HL-60/S4 (cell line): Measurements from ENCODE around the gene PALS2.

Experiments
- in situ Hi-C: fragments of 300-500 bp; cut with MboI; formaldehyde crosslinking; loops from 2 replicates; pipeline ENCODE4 v1.14.3; 2022; ENCODE audit warnings: low sequenced_read_pairs

PALS2 gene

DNA sequence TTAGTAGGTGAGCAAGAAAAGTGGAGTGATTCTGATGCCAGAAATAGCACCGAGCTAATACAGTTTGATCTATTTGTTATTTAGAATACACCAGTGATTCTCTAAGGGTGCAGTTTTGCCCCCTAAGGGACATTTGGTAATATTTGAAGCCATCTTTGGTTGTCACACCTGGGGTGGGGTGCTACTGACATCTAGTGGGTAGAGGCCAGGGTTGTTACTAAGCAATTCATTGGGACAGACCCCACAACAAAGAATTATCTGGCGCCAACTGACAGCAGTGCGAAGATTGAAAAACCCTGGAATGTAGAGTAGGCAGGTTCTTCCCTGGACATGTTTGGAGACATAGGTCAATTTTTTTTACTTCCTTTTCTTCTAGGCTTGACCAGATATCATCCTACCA is 14.6 kb downstream of the PALS2 start:
- in situ Hi-C loops: no loop called here

DNA sequence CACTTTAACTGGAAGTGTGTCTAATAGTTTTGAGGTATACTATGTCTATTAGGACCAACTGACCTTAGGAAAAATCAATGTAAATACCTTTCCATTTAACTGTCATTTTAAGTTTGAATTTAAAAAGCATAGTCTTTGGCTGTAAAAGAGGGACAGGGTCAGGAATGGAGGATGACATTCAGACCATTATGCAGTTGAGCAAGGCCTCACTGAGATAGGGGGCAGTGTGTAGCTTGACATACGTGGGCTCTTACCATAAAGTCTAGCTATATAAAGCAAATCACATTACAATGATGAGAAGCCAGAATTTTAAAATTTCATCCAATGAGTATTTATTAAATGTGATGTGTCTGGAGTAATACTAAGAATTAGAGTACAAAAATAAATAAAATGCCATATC is 17.9 kb downstream of the PALS2 start:
- in situ Hi-C loops: no loop called here

DNA sequence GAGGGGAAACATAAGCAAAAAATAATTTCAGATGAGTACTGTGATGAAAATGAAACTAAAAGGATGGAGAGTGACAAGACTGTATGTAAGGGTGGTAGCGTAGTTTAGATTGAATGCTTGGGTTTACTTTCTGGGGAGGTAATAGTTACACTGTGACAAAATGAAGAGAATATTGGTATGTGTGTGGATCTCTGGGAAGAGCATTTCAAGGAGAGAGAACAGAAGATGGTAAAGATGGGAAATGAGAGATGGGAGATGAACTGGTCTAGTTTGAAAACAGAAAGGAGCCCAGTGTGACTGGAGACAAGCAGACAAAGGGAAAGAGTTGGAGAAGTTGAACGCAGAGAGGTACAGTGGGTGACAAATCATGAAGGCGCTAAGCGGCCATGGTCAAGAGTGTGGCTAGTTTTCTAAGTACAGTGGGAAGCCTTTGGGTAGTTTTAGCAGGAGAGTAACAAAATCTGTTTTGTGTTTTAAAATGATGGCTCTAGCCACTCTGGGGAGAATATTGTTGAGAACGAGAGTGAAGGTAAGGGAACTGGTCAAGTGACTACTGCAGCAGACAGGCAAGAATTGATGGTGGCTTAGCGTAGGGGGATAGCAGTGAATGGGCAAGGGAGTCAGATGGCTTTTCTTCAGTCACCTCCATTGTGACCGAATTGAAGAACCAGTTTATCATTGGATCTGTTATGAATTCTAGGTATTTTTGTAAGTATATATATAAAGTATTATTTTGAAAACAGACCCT is 22.6 kb downstream of the PALS2 start:
- in situ Hi-C loops: no loop called here

DNA sequence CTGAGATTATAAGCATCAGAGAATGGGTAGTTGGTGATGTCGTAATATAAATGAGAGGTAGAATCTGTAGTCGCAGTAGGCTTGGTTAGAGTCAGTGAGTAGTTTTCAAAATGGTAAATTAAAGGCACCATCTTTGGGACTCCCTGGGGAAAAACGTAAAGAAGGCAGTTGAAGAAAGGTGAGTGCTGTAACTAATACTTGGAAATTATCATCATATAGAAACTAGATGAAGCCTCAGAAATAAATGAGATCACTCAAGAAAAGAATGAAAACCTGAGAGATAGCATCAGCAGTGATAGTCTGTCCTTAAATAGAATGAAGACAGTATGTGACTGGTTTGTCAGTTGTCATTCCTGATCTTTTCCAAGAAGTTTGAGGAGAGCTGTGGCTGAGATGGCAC is 23.8 kb downstream of the PALS2 start:
- in situ Hi-C loops: no loop called here

DNA sequence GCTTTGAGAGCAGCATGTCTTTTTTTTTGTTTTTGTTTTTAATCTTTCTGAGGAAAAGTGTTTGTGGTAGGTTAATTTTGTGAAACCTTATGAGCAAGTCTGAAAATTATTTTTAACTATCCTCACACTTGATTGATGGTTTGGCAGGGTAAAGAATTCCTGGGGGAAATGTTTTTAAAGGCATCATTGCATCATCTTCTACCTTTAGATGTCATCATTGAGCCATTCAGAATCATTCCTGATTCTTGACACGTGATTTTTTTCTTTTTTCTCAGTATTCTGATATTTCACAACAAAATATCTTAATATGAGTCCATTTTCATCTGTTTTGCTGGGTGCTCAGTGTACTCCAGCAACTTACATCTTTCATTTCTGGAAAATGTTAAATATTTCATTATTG is 28.3 kb downstream of the PALS2 start:
- in situ Hi-C loops: no loop called here

DNA sequence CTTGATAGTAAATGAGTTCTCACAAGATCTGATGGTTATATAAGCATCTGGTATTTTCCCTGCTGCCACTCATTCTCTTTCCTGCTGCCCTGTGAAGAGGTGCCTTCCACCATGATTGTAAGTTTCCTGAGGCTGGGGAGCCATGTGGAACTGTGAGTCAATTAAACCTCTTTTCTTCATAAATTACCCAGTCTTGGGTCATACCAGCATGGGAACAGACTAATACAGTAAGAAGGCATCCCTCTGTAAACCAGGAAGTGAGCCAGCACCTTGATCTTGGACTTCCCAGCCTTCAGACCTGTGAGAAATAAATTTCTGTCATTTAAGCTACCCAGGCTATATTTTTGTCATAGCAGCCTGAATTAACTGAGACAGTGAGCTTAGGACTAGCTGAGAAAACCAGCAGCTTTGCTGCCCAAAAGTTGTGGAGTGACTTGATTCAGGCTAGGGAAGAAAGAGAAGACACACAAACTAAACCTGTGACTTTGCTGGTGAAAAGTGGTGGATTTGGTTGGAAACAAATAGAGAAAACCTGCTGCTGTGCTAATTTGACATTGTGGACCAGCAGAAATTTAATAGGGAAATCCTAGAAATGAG is 29.7 kb downstream of the PALS2 start:
- in situ Hi-C loops: no loop called here

DNA sequence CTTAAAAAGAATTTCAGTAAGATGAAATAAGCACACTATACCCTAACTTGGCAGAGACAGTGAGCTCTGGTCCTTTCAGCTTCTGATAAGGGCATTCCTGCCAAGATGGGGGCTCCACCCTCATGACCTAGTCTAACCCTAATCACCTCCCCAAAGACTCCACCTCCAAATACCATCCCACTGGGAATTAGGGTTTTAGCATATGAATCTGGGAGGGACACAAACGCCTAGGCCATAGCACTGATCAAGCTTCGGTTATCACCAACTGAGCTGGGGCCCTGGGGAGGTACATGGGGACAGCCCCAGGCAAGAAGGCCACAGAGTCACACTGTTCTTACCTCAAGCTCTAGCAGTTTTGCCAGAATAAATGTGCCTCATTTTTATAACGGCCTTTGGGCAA is 31.4 kb downstream of the PALS2 start:
- in situ Hi-C loops: no loop called here

DNA sequence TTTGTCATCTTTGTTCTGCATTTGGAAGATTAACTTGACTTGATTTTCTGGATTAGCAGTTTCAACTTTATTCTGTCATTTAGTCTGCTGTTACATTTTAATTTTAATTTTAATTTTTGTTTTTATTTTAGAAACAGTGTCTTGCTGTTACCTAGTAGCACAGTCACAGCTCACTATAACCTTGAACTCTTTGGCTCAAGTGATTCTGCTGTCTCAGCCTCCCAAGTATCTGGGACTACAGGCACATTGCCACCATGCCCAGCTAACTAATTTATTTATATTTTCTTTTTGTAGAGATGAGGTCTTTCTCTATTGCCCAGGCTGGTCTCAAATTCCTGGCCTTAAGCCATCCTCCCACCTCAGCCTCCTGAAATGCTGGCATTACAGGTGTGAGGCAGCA is 35.3 kb downstream of the PALS2 start:
- in situ Hi-C loops: no loop called here

DNA sequence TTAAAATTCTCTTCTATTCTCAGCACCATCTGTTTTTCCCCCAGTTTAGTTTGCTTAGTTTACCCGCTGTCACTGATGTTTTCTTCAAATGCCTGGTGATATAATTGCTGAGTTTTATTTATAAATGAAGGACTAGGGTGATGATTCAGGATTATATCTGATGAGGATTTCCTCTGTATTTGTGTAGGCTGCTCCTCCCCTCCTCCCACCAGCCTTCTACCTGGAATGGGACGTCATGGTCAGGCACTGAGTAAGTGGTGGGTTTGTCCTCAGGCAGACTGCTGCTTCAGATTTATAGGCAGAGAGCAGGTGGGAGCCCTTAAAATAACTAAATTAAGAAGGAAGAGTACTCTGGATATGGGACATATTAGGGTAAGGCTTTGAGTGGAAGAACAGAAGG is 35.8 kb downstream of the PALS2 start:
- in situ Hi-C loops: no loop called here

DNA sequence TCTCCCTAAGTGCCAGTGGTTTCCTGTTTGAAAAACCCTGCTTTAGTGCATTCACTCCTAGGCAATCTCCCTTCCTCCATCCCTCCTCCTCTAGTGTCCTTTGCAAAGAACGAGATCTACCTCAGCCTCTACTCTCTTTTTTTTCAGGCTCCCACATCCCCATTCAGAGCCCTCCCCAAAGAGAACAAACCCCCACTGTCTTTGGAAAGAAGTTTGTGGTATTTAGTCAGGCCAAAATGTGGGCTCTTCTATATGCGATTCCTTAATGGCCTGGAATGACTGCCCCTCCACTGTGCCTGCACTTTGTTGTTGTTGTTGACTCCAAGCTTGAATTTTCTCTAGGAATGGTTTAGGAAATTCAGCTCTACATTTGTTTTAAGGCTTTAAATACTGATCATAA is 36.3 kb downstream of the PALS2 start:
- in situ Hi-C loops: no loop called here

DNA sequence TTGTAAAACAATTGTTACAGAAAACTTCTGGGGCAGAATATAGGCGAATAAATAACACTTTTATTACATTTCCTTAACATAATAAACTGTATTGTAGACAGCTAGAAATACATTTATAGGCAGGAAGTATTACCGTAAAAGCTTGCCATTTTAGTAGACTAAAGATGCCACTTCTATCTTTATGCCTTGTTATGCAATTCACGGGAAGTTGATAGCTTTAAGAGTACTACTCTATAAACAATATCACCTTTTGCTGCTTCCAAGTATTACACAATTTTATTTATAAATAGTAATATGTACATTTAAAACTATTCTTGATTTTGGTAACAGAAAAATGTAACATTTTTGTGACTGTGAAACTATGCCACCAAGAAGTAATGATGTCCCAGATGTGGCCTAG is 37.9 kb downstream of the PALS2 start:
- in situ Hi-C loops: no loop called here

DNA sequence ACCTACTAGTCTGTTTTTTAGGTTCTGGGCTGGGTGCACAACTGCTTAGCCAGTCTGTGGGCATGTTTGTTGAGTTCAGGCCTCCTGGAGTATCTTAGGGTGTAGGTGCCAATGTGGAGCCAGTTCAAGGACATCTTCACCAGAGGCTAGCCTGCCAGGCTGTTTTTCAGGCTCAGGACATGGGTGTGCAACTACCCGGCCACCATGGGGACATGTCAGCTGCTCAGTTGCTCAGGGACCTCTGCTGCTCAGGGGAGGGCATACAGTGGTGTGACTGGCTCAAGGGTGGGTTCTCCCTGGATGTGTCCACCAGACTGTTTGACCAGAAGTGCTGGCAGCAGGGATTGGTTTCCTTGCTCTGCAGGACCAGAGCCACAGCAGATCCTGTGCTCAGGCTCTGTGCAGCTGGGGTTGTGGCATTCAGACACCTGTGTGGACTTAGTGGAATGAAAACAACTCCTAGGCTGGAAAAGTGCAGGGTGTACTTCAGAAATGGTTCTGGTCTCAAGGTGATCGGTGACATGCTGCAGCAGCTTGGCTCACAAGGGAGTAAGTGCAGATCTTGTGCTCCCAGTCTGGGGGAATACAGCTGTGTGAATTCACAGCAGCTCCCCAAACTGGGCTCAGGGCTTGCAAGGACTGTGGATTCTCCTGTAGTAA is 44.8 kb downstream of the PALS2 start:
- in situ Hi-C loops: no loop called here

DNA sequence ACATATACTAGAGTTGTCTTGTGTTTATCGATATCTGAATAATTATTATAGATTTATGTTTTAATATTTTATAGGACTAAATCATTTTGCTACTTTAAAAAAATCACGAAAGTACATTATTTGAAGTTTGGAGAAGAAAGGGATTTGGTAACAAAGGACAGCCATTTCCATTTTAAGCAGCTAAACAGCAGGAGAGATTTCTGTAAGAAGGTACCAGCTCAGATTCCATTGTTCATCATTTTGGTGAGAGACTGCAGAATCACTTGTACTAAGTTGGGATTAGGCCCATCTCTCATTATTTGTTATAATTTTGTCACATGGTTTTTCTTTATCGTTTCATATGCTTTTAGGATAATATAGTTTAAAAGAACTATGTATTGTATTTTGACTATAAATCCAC is 46.7 kb downstream of the PALS2 start:
- in situ Hi-C loops: no loop called here

DNA sequence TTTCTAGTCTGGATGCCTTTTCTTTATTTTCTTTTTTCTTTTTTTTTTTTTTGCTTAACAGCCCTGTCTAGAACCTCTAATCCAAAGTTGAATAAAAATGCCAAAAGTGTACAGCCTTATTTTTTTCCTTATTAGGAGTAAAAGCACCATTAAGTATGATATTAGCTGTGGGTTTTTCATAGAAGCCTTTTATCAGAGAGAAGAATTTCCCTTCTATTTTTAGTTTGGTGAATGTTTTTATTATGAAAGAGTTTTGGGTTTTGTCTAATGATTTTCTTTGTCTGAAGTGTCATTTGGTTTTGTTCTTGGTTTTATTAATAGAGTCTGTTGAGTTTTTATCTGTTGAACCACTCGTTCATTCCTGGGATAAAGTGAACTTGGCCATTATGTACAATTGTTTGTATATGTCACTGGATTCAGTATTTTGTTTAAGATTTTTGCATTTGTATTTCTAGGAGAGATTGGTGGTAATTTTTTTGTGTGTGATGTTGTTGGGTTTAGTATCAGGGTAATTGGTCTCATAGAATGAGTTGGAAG is 49.5 kb downstream of the PALS2 start:
- in situ Hi-C loops: no loop called here
